HepG2 (cell line): ENCODE measurements around the gene EGFR.

Source experiments
- KLF15 ChIP-seq: sonication (generic); formaldehyde crosslinking; IDR thresholded peaks from 2 replicates; pipeline ENCODE4 v1.8.1; 2023; ENCODE audit warnings: borderline replicate concordance, mild to moderate bottlenecking, inconsistent platforms, missing genetic modification reagents, mixed read lengths
- POLR2A ChIP-seq, 2 experiments: IDR thresholded peaks; 2 replicates each; pipeline ENCODE4 v1.6.1; 2011; ENCODE audit warnings: low read depth in 2 of 2, low read length in 2 of 2, mild to moderate bottlenecking in 1 of 2, moderate library complexity in 1 of 2; ENCODE audit not compliant: insufficient read depth in 1 of 2
- ZBTB49 ChIP-seq: sonication (generic); formaldehyde crosslinking; IDR thresholded peaks from 2 replicates; pipeline ENCODE4 v1.4.0; 2020; ENCODE audit warnings: missing genetic modification reagents, borderline replicate concordance
- TF ChIP-seq, protein P1 (sequence below): sonication (generic); formaldehyde crosslinking; IDR thresholded peaks from 2 replicates; pipeline ENCODE4 v1.5.0; 2020; ENCODE audit warnings: mild to moderate bottlenecking, missing genetic modification reagents, moderate library complexity
- TF ChIP-seq, protein P2 (sequence below): sonication (generic); formaldehyde crosslinking; IDR thresholded peaks from 2 replicates; pipeline ENCODE4 v1.8.0; 2022; ENCODE audit warnings: mild to moderate bottlenecking, missing genetic modification reagents
- TF ChIP-seq, protein P3 (sequence below): sonication (generic); formaldehyde crosslinking; IDR thresholded peaks from 2 replicates; pipeline ENCODE4 v1.4.0; 2020; ENCODE audit warnings: mild to moderate bottlenecking, missing genetic modification reagents, borderline replicate concordance

DNA sequence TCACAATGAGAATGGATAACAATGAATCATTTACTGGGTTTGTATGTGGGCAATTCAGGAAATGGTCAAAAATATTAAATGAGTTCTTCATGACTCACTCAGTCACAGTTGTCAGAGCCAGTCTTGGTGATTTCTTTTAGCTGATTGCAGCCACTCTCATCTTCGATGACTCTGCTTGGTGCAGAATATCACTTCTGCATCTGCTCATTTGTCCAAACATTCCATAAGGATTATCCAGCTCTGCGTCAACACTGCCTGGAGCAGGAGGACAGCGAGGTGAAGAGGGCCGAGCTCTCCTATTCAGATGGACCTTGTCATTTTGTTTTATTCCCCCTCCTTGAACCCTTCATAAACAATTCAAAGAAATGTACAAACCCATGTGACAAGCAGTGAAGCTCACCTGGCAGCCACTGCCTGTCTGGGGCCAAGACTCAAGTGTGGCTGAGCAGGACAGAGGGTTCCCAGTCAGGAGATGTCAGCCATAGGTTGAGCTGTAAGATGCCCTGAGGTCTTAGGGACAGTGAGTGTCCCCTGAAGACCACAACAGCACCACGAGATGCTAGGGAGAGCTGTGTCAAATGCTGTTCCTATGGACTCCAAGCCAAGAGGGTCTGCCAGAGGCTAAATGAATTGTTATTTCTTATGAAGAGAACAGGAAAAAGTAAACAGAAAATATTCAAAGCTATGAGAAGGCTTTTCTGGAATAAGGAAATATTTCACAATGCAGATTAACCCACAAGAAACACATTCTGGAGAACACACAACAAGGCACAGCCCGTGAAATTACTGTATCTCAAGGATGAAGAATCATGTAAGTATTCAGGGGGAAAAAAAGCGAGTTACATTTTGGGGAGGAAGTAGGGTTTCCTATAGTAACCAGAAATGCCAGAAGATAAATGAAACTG is 33.1 kb upstream of the EGFR start:
- no peak for TF ChIP-seq KLF15 (CRISPR knock-in tag)
- TF ChIP-seq ZBTB49 (CRISPR knock-in tag) = no peak
- TF ChIP-seq, protein P1, sequence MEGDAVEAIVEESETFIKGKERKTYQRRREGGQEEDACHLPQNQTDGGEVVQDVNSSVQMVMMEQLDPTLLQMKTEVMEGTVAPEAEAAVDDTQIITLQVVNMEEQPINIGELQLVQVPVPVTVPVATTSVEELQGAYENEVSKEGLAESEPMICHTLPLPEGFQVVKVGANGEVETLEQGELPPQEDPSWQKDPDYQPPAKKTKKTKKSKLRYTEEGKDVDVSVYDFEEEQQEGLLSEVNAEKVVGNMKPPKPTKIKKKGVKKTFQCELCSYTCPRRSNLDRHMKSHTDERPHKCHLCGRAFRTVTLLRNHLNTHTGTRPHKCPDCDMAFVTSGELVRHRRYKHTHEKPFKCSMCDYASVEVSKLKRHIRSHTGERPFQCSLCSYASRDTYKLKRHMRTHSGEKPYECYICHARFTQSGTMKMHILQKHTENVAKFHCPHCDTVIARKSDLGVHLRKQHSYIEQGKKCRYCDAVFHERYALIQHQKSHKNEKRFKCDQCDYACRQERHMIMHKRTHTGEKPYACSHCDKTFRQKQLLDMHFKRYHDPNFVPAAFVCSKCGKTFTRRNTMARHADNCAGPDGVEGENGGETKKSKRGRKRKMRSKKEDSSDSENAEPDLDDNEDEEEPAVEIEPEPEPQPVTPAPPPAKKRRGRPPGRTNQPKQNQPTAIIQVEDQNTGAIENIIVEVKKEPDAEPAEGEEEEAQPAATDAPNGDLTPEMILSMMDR (CRISPR knock-in tag) = no peak
- TF ChIP-seq, protein P2, sequence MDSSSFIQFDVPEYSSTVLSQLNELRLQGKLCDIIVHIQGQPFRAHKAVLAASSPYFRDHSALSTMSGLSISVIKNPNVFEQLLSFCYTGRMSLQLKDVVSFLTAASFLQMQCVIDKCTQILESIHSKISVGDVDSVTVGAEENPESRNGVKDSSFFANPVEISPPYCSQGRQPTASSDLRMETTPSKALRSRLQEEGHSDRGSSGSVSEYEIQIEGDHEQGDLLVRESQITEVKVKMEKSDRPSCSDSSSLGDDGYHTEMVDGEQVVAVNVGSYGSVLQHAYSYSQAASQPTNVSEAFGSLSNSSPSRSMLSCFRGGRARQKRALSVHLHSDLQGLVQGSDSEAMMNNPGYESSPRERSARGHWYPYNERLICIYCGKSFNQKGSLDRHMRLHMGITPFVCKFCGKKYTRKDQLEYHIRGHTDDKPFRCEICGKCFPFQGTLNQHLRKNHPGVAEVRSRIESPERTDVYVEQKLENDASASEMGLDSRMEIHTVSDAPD (CRISPR knock-in tag) = no peak
- TF ChIP-seq, protein P3, sequence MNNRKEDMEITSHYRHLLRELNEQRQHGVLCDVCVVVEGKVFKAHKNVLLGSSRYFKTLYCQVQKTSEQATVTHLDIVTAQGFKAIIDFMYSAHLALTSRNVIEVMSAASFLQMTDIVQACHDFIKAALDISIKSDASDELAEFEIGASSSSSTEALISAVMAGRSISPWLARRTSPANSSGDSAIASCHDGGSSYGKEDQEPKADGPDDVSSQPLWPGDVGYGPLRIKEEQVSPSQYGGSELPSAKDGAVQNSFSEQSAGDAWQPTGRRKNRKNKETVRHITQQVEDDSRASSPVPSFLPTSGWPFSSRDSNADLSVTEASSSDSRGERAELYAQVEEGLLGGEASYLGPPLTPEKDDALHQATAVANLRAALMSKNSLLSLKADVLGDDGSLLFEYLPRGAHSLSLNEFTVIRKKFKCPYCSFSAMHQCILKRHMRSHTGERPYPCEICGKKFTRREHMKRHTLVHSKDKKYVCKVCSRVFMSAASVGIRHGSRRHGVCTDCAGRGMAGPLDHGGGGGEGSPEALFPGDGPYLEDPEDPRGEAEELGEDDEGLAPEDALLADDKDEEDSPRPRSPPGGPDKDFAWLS (CRISPR knock-in tag) = no peak
- no peak for TF ChIP-seq POLR2A (IDR thresholded peaks at IDR 0.05; ENCODE audit: insufficient read depth in 1 of 2, low read depth in 2 of 2, low read length in 2 of 2)
